Loucy (cell line): ENCODE results near the gene PRMT1.

Experiments used
- H2AFZ ChIP-seq: fragments of 200-600 bp; sonication (generic); 2 replicates; pipeline ENCODE4 v1.6.0; 2016; ENCODE audit warnings: antibody characterized with exemption, mild to moderate bottlenecking, low read length, moderate library complexity
- H3F3A ChIP-seq: fragments of 200-600 bp; 2 replicates; pipeline ENCODE4 v1.6.0; 2016; ENCODE audit warnings: antibody characterized with exemption, low read depth, mild to moderate bottlenecking
- H3K27me3 ChIP-seq: fragments of 200-600 bp; sonication (generic); 2 replicates; pipeline ENCODE4 v1.6.1; 2014; ENCODE audit warnings: low read length, mild to moderate bottlenecking; ENCODE audit not compliant: insufficient read depth, poor library complexity, severe bottlenecking
- H3K36me3 ChIP-seq: fragments of 200-600 bp; sonication (generic); 2 replicates; pipeline ENCODE4 v1.6.1; 2016; ENCODE audit warnings: low read length; ENCODE audit not compliant: insufficient read depth
- H3K4me1 ChIP-seq: fragments of 200-600 bp; sonication (generic); 2 replicates; pipeline ENCODE4 v1.5.1; 2014; ENCODE audit warnings: low read length, mild to moderate bottlenecking; ENCODE audit not compliant: insufficient read depth, poor library complexity, severe bottlenecking
- H3K4me2 ChIP-seq: fragments of 200-600 bp; sonication (generic); 2 replicates; pipeline ENCODE4 v1.6.0; 2014; ENCODE audit warnings: antibody characterized with exemption, low read length, low read depth, mild to moderate bottlenecking; ENCODE audit not compliant: poor library complexity, severe bottlenecking
- H3K4me3 ChIP-seq: fragments of 200-600 bp; sonication (generic); 2 replicates; pipeline ENCODE4 v1.5.1; 2014; ENCODE audit warnings: low read length, mild to moderate bottlenecking, mixed read lengths; ENCODE audit not compliant: poor library complexity, severe bottlenecking
- H3K79me2 ChIP-seq: fragments of 200-600 bp; sonication (generic); 2 replicates; pipeline ENCODE4 v1.6.1; 2014; ENCODE audit warnings: low read length; ENCODE audit not compliant: insufficient read depth
- H3K9ac ChIP-seq: fragments of 200-600 bp; sonication (generic); 2 replicates; pipeline ENCODE4 v1.6.0; 2014; ENCODE audit warnings: mild to moderate bottlenecking, low read depth, low read length, moderate library complexity; ENCODE audit not compliant: poor library complexity, severe bottlenecking
- H3K9me2 ChIP-seq: fragments of 200-600 bp; sonication (generic); replicated peaks from 2 replicates; pipeline ENCODE4 v1.6.1; 2016; ENCODE audit warnings: low read depth, low read length, mixed read lengths
- H3K9me3 ChIP-seq: fragments of 200-600 bp; sonication (generic); 2 replicates; pipeline ENCODE4 v1.6.1; 2014; ENCODE audit warnings: mild to moderate bottlenecking, antibody characterized with exemption, low read length, low read depth; ENCODE audit not compliant: insufficient read depth
- H4K20me1 ChIP-seq: fragments of 200-600 bp; sonication (generic); 2 replicates; pipeline ENCODE4 v1.6.0; 2014; ENCODE audit warnings: antibody characterized with exemption, low read length, mild to moderate bottlenecking; ENCODE audit not compliant: insufficient read depth, poor library complexity, severe bottlenecking
- CTCF ChIP-seq: fragments of 200-600 bp; sonication (generic); conservative IDR thresholded peaks from 2 replicates; pipeline ENCODE4 v1.5.1; 2014; ENCODE audit warnings: mild to moderate bottlenecking, antibody characterized with exemption, low read length
- EZH2phosphoT487 ChIP-seq: fragments of 200-600 bp; IDR thresholded peaks from 2 replicates; pipeline ENCODE4 v1.6.1; 2018; ENCODE audit warnings: antibody characterized with exemption, mild to moderate bottlenecking, moderate library complexity, borderline replicate concordance

The PRMT1 gene

DNA sequence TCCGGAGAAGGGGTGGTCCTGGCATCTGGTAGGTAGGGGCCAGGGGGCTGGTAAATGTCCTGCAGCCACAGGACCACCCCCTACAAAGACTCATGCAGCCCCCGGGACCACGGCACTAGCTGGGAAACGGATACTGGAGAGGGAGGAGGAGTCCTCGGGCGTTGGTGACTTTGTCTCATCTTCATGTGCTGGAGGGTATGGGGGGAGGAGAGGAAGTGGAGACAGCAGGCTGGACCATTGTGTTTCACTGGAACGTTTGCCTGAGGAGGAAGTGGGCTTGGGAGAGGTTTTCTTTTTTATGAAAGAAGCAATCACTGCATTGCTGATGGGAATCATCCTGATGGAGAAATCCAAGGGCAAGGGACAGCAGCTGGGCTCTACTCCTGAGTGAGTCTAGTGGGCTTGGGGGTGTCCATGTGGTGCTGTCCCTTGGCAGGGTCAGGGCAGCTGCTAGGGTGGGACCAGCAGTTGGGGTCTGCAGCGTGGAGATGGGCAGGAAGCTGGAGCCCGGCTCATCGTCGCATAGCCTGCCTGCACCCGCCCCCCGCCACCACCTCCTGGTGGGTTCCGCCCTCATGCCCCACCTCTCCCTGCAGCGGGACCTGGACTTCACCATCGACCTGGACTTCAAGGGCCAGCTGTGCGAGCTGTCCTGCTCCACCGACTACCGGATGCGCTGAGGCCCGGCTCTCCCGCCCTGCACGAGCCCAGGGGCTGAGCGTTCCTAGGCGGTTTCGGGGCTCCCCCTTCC is 10.7 kb downstream of the PRMT1 start:
- H3K9me3 ChIP-seq: no peaks in the 10 kb centered on the region
- peaks cover 56% of the 10 kb centered on the region; the same call in 1 of the 2 replicates for H3K36me3 ChIP-seq
- TF ChIP-seq EZH2phosphoT487: no peak
- no peak for TF ChIP-seq CTCF
- H4K20me1 ChIP-seq: peaks cover 9% of the 10 kb centered on the region
- H3K9me2 ChIP-seq: no peaks in the 10 kb centered on the region
- H3K27me3 ChIP-seq: no peaks in the 10 kb centered on the region
- no peaks in the 10 kb centered on the region for H3K4me1 ChIP-seq
- H3F3A ChIP-seq: no peaks in the 10 kb centered on the region
- H3K4me3 ChIP-seq: no peak overlapping the region
- H3K79me2 ChIP-seq: no peaks in the 10 kb centered on the region
- H3K4me2 ChIP-seq: no peak overlapping the region
- no peak overlapping the region for H2AFZ ChIP-seq
- no peak overlapping the region for H3K9ac ChIP-seq

- Histone ChIP-seq H3K9ac (no peak overlapping the region), H3K9me2 (no peaks in the 10 kb centered on the region), H3K4me3 (no peak overlapping the region), H3K27me3 (no peaks in the 10 kb centered on the region), H3K79me2 (no peaks in the 10 kb centered on the region), H3K4me2 (no peak overlapping the region), H3F3A (no peaks in the 10 kb centered on the region), H4K20me1 (peaks cover 7% of the 10 kb centered on the region), H2AFZ (no peak overlapping the region), H3K4me1 (no peaks in the 10 kb centered on the region), H3K9me3 (no peaks in the 10 kb centered on the region), H3K36me3 (peaks cover 49% of the 10 kb centered on the region; the same call in 1 of the 2 replicates)
- TF ChIP-seq CTCF (no peak), EZH2phosphoT487 (no peak)
Measured at GRCh38 chr19:49688531-49689132, 11.6 kb downstream of the PRMT1 start.

DNA sequence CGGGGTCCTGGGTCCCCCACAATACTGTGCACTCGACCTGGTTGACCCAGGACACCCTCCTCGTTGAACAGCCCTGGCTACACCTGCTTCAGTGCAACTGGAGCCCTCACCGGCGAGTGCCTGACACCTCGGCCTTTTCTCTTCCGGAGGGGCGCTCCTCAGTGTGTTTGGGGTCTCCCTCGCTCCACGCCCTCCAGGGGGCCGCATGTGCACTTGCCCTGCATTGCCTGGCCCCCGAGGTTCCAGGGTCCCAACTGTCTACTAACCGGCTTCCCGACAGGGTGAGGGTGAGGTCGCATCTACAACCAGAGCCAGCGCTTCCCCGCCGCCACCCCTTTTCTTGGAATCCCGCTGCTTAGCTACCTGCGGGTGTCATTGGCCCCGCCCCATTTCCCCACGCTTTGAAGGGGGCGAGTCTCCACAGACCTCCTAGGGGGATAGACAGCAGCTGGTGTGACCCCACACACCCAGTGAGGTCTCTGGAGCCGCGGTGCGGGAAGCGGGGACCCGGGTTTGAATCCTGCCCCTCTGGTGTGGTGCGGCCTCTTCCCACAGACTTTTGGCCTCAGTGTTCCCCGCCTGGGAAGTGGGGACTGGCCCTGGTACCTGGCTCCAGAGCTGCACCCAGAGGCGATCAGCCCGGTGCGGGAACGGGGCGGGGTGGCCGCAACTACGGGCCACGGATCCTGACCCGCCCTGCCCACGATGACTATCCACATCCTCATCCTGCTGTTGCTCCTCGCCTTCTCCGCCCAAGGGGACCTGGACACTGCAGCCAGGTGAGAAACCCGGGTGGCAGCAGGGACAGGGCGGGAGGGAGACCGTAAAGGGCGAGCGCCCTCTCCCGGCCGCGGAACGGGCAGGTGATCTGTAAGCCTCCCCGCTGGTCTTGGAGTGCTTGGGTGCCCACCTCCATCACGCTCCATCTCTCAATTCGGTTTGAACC is 12.3 kb downstream of the PRMT1 start, which contains the start of gene ADM5:
Gene ADM5, plus strand, starts transcription at position 462 of the 946 bp plus-strand sequence. Its CDS starts 244 bp downstream, at position 706.
- H3K4me1 ChIP-seq: no peaks in the 10 kb centered on the region
- H3K9me2 ChIP-seq: no peaks in the 10 kb centered on the region
- no peaks in the 10 kb centered on the region for H3K79me2 ChIP-seq
- no peaks in the 10 kb centered on the region for H3K27me3 ChIP-seq
- no peak within 1 kb of the TSS for H2AFZ ChIP-seq
- H3K4me2 ChIP-seq: no peak within 1 kb of the TSS
- H3K4me3 ChIP-seq: no peak within 1 kb of the TSS
- peaks cover 42% of the 10 kb centered on the region; the same call in 1 of the 2 replicates for H3K36me3 ChIP-seq
- H3F3A ChIP-seq: no peaks in the 10 kb centered on the region
- TF ChIP-seq EZH2phosphoT487 (no peak), CTCF (no peak)
- no peak within 1 kb of the TSS for H3K9ac ChIP-seq
- H3K9me3 ChIP-seq: no peaks in the 10 kb centered on the region
- H4K20me1 ChIP-seq: peaks cover 2% of the 10 kb centered on the region
